ENCODE data around the gene TBC1D4. TPM values are rescaled to one million over a fixed set of nuclear protein-coding genes. Genes with fewer than 3 reads are reported as not detected.
A peak's percentile ranks its signal among the peaks of the same experiment; 100 is the strongest.

TBC1D4 gene
- total RNA-seq, 4 donors from 2014 or later: 49.9 to 279 (median 211) TPM

DNA sequence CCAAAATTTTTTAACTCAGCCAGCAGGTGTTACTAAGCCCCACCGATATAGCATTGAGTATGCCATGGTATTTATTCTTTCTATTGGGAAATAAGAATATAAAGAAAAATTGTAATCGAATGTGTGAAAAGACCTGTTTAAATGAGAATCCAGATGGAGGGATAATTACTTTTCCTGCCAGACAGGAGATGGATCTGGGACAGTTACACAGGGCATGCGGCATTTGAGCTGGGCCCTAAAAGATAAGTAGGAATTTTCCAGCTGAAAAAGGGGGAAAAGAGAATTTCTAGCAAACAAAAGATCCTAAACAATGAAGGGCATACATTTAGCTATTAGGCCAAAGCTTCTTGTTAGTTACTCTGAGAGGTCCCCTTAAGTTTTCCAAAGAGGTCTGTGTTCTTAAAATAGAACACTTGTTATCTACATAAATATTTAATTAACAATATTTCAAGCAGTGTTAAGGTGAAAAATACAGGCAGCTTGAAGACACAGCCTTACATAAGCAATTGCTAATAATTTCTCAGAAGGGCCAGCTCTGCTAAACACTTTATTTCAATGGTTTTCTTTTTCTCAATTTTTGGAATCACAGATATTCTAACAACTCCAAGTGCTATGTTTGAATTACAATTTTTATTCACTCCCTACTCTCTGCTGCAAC is 63.7 kb downstream of the TBC1D4 start:
- H3K4me1 ChIP-seq: peaks cover 81 to 85% of the 10 kb centered on the region in 2 donors
- H3K4me3 ChIP-seq: no peak overlapping the region
- intact Hi-C loops (cut with DNase I; ENCODE audit: low total_unique reads): loop anchor here (5.0 kb wide), 1 partner anchor 46 kb away; no protein-coding TSS in a partner anchor
- no peaks in the 10 kb centered on the region for H3K36me3 ChIP-seq
- no peak for DNase-seq
- H3K27me3 ChIP-seq: no peaks in the 10 kb centered on the region
- TF ChIP-seq, protein P1, sequence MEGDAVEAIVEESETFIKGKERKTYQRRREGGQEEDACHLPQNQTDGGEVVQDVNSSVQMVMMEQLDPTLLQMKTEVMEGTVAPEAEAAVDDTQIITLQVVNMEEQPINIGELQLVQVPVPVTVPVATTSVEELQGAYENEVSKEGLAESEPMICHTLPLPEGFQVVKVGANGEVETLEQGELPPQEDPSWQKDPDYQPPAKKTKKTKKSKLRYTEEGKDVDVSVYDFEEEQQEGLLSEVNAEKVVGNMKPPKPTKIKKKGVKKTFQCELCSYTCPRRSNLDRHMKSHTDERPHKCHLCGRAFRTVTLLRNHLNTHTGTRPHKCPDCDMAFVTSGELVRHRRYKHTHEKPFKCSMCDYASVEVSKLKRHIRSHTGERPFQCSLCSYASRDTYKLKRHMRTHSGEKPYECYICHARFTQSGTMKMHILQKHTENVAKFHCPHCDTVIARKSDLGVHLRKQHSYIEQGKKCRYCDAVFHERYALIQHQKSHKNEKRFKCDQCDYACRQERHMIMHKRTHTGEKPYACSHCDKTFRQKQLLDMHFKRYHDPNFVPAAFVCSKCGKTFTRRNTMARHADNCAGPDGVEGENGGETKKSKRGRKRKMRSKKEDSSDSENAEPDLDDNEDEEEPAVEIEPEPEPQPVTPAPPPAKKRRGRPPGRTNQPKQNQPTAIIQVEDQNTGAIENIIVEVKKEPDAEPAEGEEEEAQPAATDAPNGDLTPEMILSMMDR (IDR thresholded peaks at IDR 0.05 in 4 of 5, conservative IDR thresholded peaks at IDR 0.05 in 1 of 5): no peak
- TF ChIP-seq POLR2A (IDR thresholded peaks at IDR 0.05): no peak
- no peaks in the 10 kb centered on the region for H3K9me3 ChIP-seq
- in situ Hi-C loops (cut with MboI; ENCODE audit: low sequenced_read_pairs in 4 of 4): no loop called here
- no peak for ATAC-seq
- peak overlapping the region; percentile 80 to 89 (median 87) for H3K27ac ChIP-seq

- ATAC-seq (peak; percentile 61 to 63), DNase-seq (peak in 1 of 2 donors; percentile 20)
- no peaks in the 10 kb centered on the region for H3K27me3 ChIP-seq
- H3K4me1 ChIP-seq: peaks cover 78% of the 10 kb centered on the region in 2 donors
- H3K27ac ChIP-seq: peak overlapping the region; percentile 80 to 89 (median 87)
- no peak overlapping the region for H3K4me3 ChIP-seq
- in situ Hi-C loops (cut with MboI; ENCODE audit: low sequenced_read_pairs in 4 of 4) (no loop called here), intact Hi-C loops (cut with DNase I; ENCODE audit: low total_unique reads) (loop anchor here (2.0 to 5.0 kb wide), 2 partner anchors 29 to 45 kb away; no protein-coding TSS in a partner anchor)
- no peaks in the 10 kb centered on the region for H3K9me3 ChIP-seq
- TF ChIP-seq POLR2A (IDR thresholded peaks at IDR 0.05): no peak
- TF ChIP-seq, protein P1 (IDR thresholded peaks at IDR 0.05 in 4 of 5, conservative IDR thresholded peaks at IDR 0.05 in 1 of 5): no peak
- H3K36me3 ChIP-seq: no peaks in the 10 kb centered on the region
Measured at GRCh38 chr13:75417656-75418055, 64.3 kb downstream of the TBC1D4 start.

GRCh38 chr13:75417012-75417384 is 65.0 kb downstream of the TBC1D4 start:
- H3K4me1 ChIP-seq: peaks cover 73 to 80% of the 10 kb centered on the region in 2 donors

DNA sequence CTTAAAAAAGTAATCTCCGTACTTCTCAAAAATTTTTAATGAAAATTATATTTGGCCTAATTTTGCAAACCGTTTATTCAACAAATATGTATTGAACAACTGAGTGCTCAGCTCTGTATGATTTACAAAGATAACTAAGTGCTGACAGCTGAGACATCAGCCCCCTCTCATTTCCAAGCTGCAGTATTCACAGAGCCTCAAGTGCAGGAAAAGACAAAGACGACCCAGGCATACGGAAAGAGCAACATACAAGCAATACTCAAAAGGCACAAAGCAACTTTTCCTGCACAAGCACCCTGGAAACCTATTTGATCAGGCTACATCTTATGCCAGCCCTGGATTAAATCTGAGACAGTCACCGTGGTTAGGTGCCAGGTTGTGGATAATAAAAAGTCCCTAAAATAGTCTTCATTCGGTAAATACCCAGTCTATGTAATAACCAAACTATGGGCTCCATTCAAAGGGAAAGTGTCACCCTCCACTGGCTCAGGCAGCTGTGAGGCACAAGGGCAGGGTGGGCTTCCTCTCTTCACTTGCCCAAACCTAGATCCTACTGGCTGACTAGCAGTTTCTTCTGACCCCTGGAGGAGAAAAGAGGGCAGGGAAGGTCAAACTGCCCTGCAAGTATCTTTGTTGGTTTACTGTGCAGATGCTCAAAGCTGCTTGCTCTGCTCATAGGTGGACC is 65.5 kb downstream of the TBC1D4 start:
- in situ Hi-C loops (cut with MboI; ENCODE audit: low sequenced_read_pairs in 4 of 4): no loop called here
- DNase-seq: no peak
- TF ChIP-seq, protein P1 (IDR thresholded peaks at IDR 0.05 in 4 of 5, conservative IDR thresholded peaks at IDR 0.05 in 1 of 5): no peak
- TF ChIP-seq POLR2A (IDR thresholded peaks at IDR 0.05): no peak
- Histone ChIP-seq H3K36me3 (no peaks in the 10 kb centered on the region), H3K4me3 (no peak overlapping the region), H3K27me3 (no peaks in the 10 kb centered on the region), H3K4me1 (peaks cover 68 to 83% of the 10 kb centered on the region in 2 donors), H3K9me3 (no peaks in the 10 kb centered on the region), H3K27ac (peak overlapping the region; percentile 80 to 89 (median 87))
- ATAC-seq: peak in 1 of 2 donors; percentile 7
- intact Hi-C loops (cut with DNase I; ENCODE audit: low total_unique reads): loop anchor here (2.0 to 5.0 kb wide), 2 partner anchors 30 to 44 kb away; no protein-coding TSS in a partner anchor

More at GRCh38 chr13:75417012-75417384, 65.0 kb downstream of the TBC1D4 start:
- TF ChIP-seq POLR2A (IDR thresholded peaks at IDR 0.05): no peak
- TF ChIP-seq, protein P1 (IDR thresholded peaks at IDR 0.05 in 4 of 5, conservative IDR thresholded peaks at IDR 0.05 in 1 of 5): peak in 1 of 5 experiments; percentile 26
- H3K9me3 ChIP-seq: no peaks in the 10 kb centered on the region
- H3K4me3 ChIP-seq: no peak overlapping the region
- H3K36me3 ChIP-seq: no peaks in the 10 kb centered on the region
- peak overlapping the region; percentile 80 to 89 (median 87) for H3K27ac ChIP-seq
- DNase-seq (peak in 1 of 2 donors; percentile 56), ATAC-seq (peak; percentile 9 to 34)
- H3K27me3 ChIP-seq: no peaks in the 10 kb centered on the region
- intact Hi-C loops (cut with DNase I; ENCODE audit: low total_unique reads) (loop anchor here (2.0 to 5.0 kb wide), 2 partner anchors 30 to 45 kb away; no protein-coding TSS in a partner anchor), in situ Hi-C loops (cut with MboI; ENCODE audit: low sequenced_read_pairs in 4 of 4) (no loop called here)
